Ammon's horn (tissue), 1 donor: ENCODE measurements around the gene STIL.
"Not testable (repeated sequence)": the region's sequence is repeated elsewhere in the genome, so short reads cannot be mapped to it uniquely, and the experiment has no call there.

Experiments
- DNase-seq: peaks from one replicate; pipeline ENCODE4 v3.0.0-alpha.2; 2016; ENCODE audit warnings: low spot score

STIL gene

GRCh38 chr1:47319968-47320367, 6.0 kb upstream of the STIL start:
- not testable (repeated sequence) for DNase-seq

- DNase-seq, result no peak
Observed at GRCh38 chr1:47317841-47318240, 3.9 kb upstream of the STIL start.

GRCh38 chr1:47309427-47309826, 4.5 kb downstream of the STIL start:
- no peak for DNase-seq

GRCh38 chr1:47302472-47302871, 11.5 kb downstream of the STIL start:
- DNase-seq, result no peak

GRCh38 chr1:47298025-47298699, 15.8 kb downstream of the STIL start:
- DNase-seq, result no peak

GRCh38 chr1:47295579-47295978, 18.4 kb downstream of the STIL start:
- no peak for DNase-seq

GRCh38 chr1:47294863-47295262, 19.1 kb downstream of the STIL start:
- DNase-seq, result not testable (repeated sequence)

- not testable (repeated sequence) for DNase-seq
Observed at GRCh38 chr1:47288116-47288515, 25.8 kb downstream of the STIL start.

GRCh38 chr1:47280142-47280541, 33.8 kb downstream of the STIL start:
- DNase-seq, result no peak

GRCh38 chr1:47276850-47277249, 37.1 kb downstream of the STIL start:
- no peak for DNase-seq

GRCh38 chr1:47275811-47276210, 38.1 kb downstream of the STIL start:
- not testable (repeated sequence) for DNase-seq

- not testable (repeated sequence) for DNase-seq
Observed at GRCh38 chr1:47265529-47265928, 48.4 kb downstream of the STIL start.

- DNase-seq, result peak; percentile 28
Observed at GRCh38 chr1:47262787-47263413, 51.0 kb downstream of the STIL start.

- DNase-seq, result no peak
Observed at GRCh38 chr1:47257224-47257623, 56.7 kb downstream of the STIL start.

GRCh38 chr1:47252795-47253194, 61.2 kb downstream of the STIL start:
- DNase-seq, result no peak

- DNase-seq, result no peak
Observed at GRCh38 chr1:47252369-47252768, 61.6 kb downstream of the STIL start.

GRCh38 chr1:47249755-47250154, 64.2 kb downstream of the STIL start:
- no peak for DNase-seq

- no peak for DNase-seq
Observed at GRCh38 chr1:47244339-47244862, 69.5 kb downstream of the STIL start.

- no peak for DNase-seq
Observed at GRCh38 chr1:47243910-47244309, 70.0 kb downstream of the STIL start.

GRCh38 chr1:47241114-47242113, 72.5 kb downstream of the STIL start:
- no peak for DNase-seq

- no peak for DNase-seq
Observed at GRCh38 chr1:47238935-47239592, 74.9 kb downstream of the STIL start.

- no peak for DNase-seq
Observed at GRCh38 chr1:47235806-47236205, 78.1 kb downstream of the STIL start.
